Measurements from ENCODE around the gene SF3B2.
A peak's percentile ranks its signal among the peaks of the same experiment; 100 is the strongest.

The SF3B2 gene

GRCh38 chr11:66035653-66036333 lies 16.4 kb upstream of the SF3B2 start:
- H3K4me3 Mint-ChIP-seq: no peak overlapping the region
- H3K9me3 Mint-ChIP-seq: no peaks in the 10 kb centered on the region
- DNase-seq (no peak), ATAC-seq (no peak)
- H3K4me1 Mint-ChIP-seq: no peaks in the 10 kb centered on the region
- H3K27me3 Mint-ChIP-seq: peaks cover 13% of the 10 kb centered on the region
- H3K27ac Mint-ChIP-seq: no peak overlapping the region

- ATAC-seq (no peak), DNase-seq (no peak)
- H3K9me3 Mint-ChIP-seq: no peaks in the 10 kb centered on the region
- no peak overlapping the region for H3K4me3 Mint-ChIP-seq
- no peaks in the 10 kb centered on the region for H3K4me1 Mint-ChIP-seq
- H3K27me3 Mint-ChIP-seq: peaks cover 13% of the 10 kb centered on the region
- H3K27ac Mint-ChIP-seq: no peak overlapping the region
These were observed 15.8 kb upstream of the SF3B2 start for GRCh38 chr11:66036334-66036710.

GRCh38 chr11:66037327-66037726 lies 14.8 kb upstream of the SF3B2 start:
- Mint-ChIP-seq H3K9me3 (no peaks in the 10 kb centered on the region), H3K27ac (no peak overlapping the region)
- DNase-seq: no peak

GRCh38 chr11:66039765-66040164 lies 12.4 kb upstream of the SF3B2 start:
- Mint-ChIP-seq H3K27me3 (peaks cover 9% of the 10 kb centered on the region), H3K27ac (no peak overlapping the region), H3K9me3 (no peaks in the 10 kb centered on the region), H3K4me1 (peaks cover 5% of the 10 kb centered on the region), H3K4me3 (no peak overlapping the region)
- ATAC-seq (no peak), DNase-seq (no peak)

More at GRCh38 chr11:66037327-66037726, 14.8 kb upstream of the SF3B2 start:
- no peak for ATAC-seq
- Mint-ChIP-seq H3K4me1 (no peaks in the 10 kb centered on the region), H3K4me3 (no peak overlapping the region), H3K27me3 (peaks cover 13% of the 10 kb centered on the region)

GRCh38 chr11:66042227-66042995 lies 9.8 kb upstream of the SF3B2 start:
- Mint-ChIP-seq H3K4me3 (no peak overlapping the region), H3K9me3 (no peaks in the 10 kb centered on the region), H3K27me3 (peaks cover 7% of the 10 kb centered on the region), H3K4me1 (peaks cover 17% of the 10 kb centered on the region), H3K27ac (no peak overlapping the region)
- DNase-seq (no peak), ATAC-seq (no peak)

GRCh38 chr11:66042996-66043906 lies 8.9 kb upstream of the SF3B2 start:
- Mint-ChIP-seq H3K4me1 (peaks cover 17% of the 10 kb centered on the region), H3K4me3 (no peak overlapping the region), H3K27ac (no peak overlapping the region), H3K9me3 (no peaks in the 10 kb centered on the region), H3K27me3 (peaks cover 13% of the 10 kb centered on the region)
- ATAC-seq (no peak), DNase-seq (no peak)

GRCh38 chr11:66044757-66045156 lies 7.4 kb upstream of the SF3B2 start:
- Mint-ChIP-seq H3K4me3 (peak overlapping the region; percentile 20 to 63), H3K27me3 (peaks cover 27% of the 10 kb centered on the region), H3K4me1 (peaks cover 30% of the 10 kb centered on the region), H3K9me3 (no peaks in the 10 kb centered on the region), H3K27ac (no peak overlapping the region)
- peak; percentile 29 for ATAC-seq
- no peak for DNase-seq

GRCh38 chr11:66045177-66045639 lies 7.0 kb upstream of the SF3B2 start:
- Mint-ChIP-seq H3K27me3 (peaks cover 29% of the 10 kb centered on the region), H3K27ac (no peak overlapping the region), H3K4me1 (peaks cover 33% of the 10 kb centered on the region), H3K9me3 (no peaks in the 10 kb centered on the region), H3K4me3 (peak overlapping the region; percentile 45 to 63)
- ATAC-seq (peak; percentile 91), DNase-seq (peak; percentile 82 to 83)

GRCh38 chr11:66046901-66047300 lies 5.3 kb upstream of the SF3B2 start:
- Mint-ChIP-seq H3K9me3 (no peaks in the 10 kb centered on the region), H3K4me1 (peaks cover 46% of the 10 kb centered on the region), H3K27me3 (peaks cover 29% of the 10 kb centered on the region), H3K27ac (peak overlapping the region in 1 of 2 donors; percentile 66), H3K4me3 (no peak overlapping the region)
- DNase-seq (no peak), ATAC-seq (no peak)

GRCh38 chr11:66047541-66048365 lies 4.4 kb upstream of the SF3B2 start:
- H3K27me3 Mint-ChIP-seq: peaks cover 29% of the 10 kb centered on the region
- H3K27ac Mint-ChIP-seq: no peak overlapping the region
- peaks cover 54% of the 10 kb centered on the region for H3K4me1 Mint-ChIP-seq
- H3K4me3 Mint-ChIP-seq: no peak overlapping the region
- ATAC-seq (no peak), DNase-seq (no peak)
- H3K9me3 Mint-ChIP-seq: no peaks in the 10 kb centered on the region

- ATAC-seq (no peak), DNase-seq (no peak)
- Mint-ChIP-seq H3K4me3 (peak within 1 kb of the TSS; percentile 60 to 61), H3K27ac (peak within 1 kb of the TSS in 1 of 2 donors; percentile 91), H3K4me1 (peaks cover 64% of the 10 kb centered on the region), H3K9me3 (no peaks in the 10 kb centered on the region), H3K27me3 (peaks cover 29% of the 10 kb centered on the region)
These were observed 3.4 kb upstream of the SF3B2 start, which contains the start of gene GAL3ST3 for GRCh38 chr11:66048547-66049323. GAL3ST3 (minus strand) TSS chr11:66049161; CDS start chr11:66045415, 3,746 bp downstream.

GRCh38 chr11:66050581-66051231 lies 1.5 kb upstream of the SF3B2 start:
- ATAC-seq: no peak
- H3K4me1 Mint-ChIP-seq: peaks cover 56% of the 10 kb centered on the region
- H3K27ac Mint-ChIP-seq: peak overlapping the region in 1 of 2 donors; percentile 51
- peak overlapping the region; percentile 99 to 100 for H3K4me3 Mint-ChIP-seq
- DNase-seq: no peak
- peaks cover 29% of the 10 kb centered on the region for H3K27me3 Mint-ChIP-seq
- no peaks in the 10 kb centered on the region for H3K9me3 Mint-ChIP-seq

- Mint-ChIP-seq H3K4me1 (peaks cover 54% of the 10 kb centered on the region), H3K9me3 (no peaks in the 10 kb centered on the region), H3K27ac (peak overlapping the region; percentile 51 to 75), H3K4me3 (peak overlapping the region; percentile 99 to 100), H3K27me3 (peaks cover 29% of the 10 kb centered on the region)
- DNase-seq: no peak
- no peak for ATAC-seq
These were observed 796 bp upstream of the SF3B2 start for GRCh38 chr11:66051371-66051765.

GRCh38 chr11:66052664-66052982 lies 459 bp downstream of the SF3B2 start:
- Mint-ChIP-seq H3K4me3 (peak overlapping the region; percentile 99 to 100), H3K4me1 (peaks cover 59% of the 10 kb centered on the region), H3K27me3 (peaks cover 22% of the 10 kb centered on the region), H3K27ac (peak overlapping the region; percentile 98 to 100), H3K9me3 (no peaks in the 10 kb centered on the region)
- ATAC-seq: no peak
- no peak for DNase-seq

Measured in stimulated activated naive CD8-positive, alpha-beta T cell treated with anti-CD3 and anti-CD28 coated beads, Interleukin-15, amount 100 ng/mL, for 72 hours (primary cell).